ENCODE measurements around the gene GMDS.

The GMDS gene

GRCh38 chr6:1941534-1941933, 303.9 kb downstream of the GMDS start:
- H3K4me2 ChIP-seq: no peak overlapping the region
- no peaks in the 10 kb centered on the region for H3K36me3 ChIP-seq (ENCODE audit: insufficient read depth)
- no peaks in the 10 kb centered on the region for H4K20me1 ChIP-seq (ENCODE audit: insufficient read depth)
- no peak overlapping the region for H2AFZ ChIP-seq (ENCODE audit: low read depth)
- no peak overlapping the region for H3K27ac ChIP-seq
- H3K4me3 ChIP-seq (IDR thresholded peaks at IDR 0.05; ENCODE audit: insufficient read depth, low read depth, low read length): no peak overlapping the region
- H3K79me2 ChIP-seq (ENCODE audit: insufficient read depth, low read depth): no peaks in the 10 kb centered on the region
- TF ChIP-seq CTCF (conservative IDR thresholded peaks at IDR 0.05; ENCODE audit: low read depth, low read length): no peak
- H3K27me3 ChIP-seq (ENCODE audit: insufficient read depth, low read depth): no peaks in the 10 kb centered on the region
- no peaks in the 10 kb centered on the region for H3K4me1 ChIP-seq (ENCODE audit: low read depth, poor library complexity, severe bottlenecking)
- H3K9ac ChIP-seq: no peak overlapping the region

GRCh38 chr6:1940381-1940780, 305.0 kb downstream of the GMDS start:
- no peaks in the 10 kb centered on the region for H3K27me3 ChIP-seq (ENCODE audit: insufficient read depth, low read depth)
- H3K79me2 ChIP-seq (ENCODE audit: insufficient read depth, low read depth): no peaks in the 10 kb centered on the region
- no peaks in the 10 kb centered on the region for H3K4me1 ChIP-seq (ENCODE audit: low read depth, poor library complexity, severe bottlenecking)
- TF ChIP-seq CTCF (conservative IDR thresholded peaks at IDR 0.05; ENCODE audit: low read depth, low read length): no peak
- no peaks in the 10 kb centered on the region for H4K20me1 ChIP-seq (ENCODE audit: insufficient read depth)
- H3K27ac ChIP-seq: no peak overlapping the region
- no peak overlapping the region for H3K9ac ChIP-seq
- H3K4me3 ChIP-seq (IDR thresholded peaks at IDR 0.05; ENCODE audit: insufficient read depth, low read depth, low read length): no peak overlapping the region
- no peak overlapping the region for H2AFZ ChIP-seq (ENCODE audit: low read depth)
- no peaks in the 10 kb centered on the region for H3K36me3 ChIP-seq (ENCODE audit: insufficient read depth)
- no peak overlapping the region for H3K4me2 ChIP-seq

GRCh38 chr6:1933292-1933691, 312.1 kb downstream of the GMDS start:
- no peaks in the 10 kb centered on the region for H3K79me2 ChIP-seq (ENCODE audit: insufficient read depth, low read depth)
- TF ChIP-seq CTCF (conservative IDR thresholded peaks at IDR 0.05; ENCODE audit: low read depth, low read length): no peak
- H3K9ac ChIP-seq: no peak overlapping the region

GRCh38 chr6:1931817-1932216, 313.6 kb downstream of the GMDS start:
- no peak for TF ChIP-seq CTCF (conservative IDR thresholded peaks at IDR 0.05; ENCODE audit: low read depth, low read length)
- no peaks in the 10 kb centered on the region for H4K20me1 ChIP-seq (ENCODE audit: insufficient read depth)
- no peaks in the 10 kb centered on the region for H3K4me1 ChIP-seq (ENCODE audit: low read depth, poor library complexity, severe bottlenecking)
- no peak overlapping the region for H3K9ac ChIP-seq
- no peak overlapping the region for H3K4me2 ChIP-seq
- H3K79me2 ChIP-seq (ENCODE audit: insufficient read depth, low read depth): no peaks in the 10 kb centered on the region
- no peaks in the 10 kb centered on the region for H3K36me3 ChIP-seq (ENCODE audit: insufficient read depth)
- H3K4me3 ChIP-seq (IDR thresholded peaks at IDR 0.05; ENCODE audit: insufficient read depth, low read depth, low read length): no peak overlapping the region
- H2AFZ ChIP-seq (ENCODE audit: low read depth): no peak overlapping the region
- H3K27me3 ChIP-seq (ENCODE audit: insufficient read depth, low read depth): no peaks in the 10 kb centered on the region
- no peak overlapping the region for H3K27ac ChIP-seq

More at GRCh38 chr6:1933292-1933691, 312.1 kb downstream of the GMDS start:
- Histone ChIP-seq H3K27ac (no peak overlapping the region), H3K4me3 (IDR thresholded peaks at IDR 0.05; ENCODE audit: insufficient read depth, low read depth, low read length) (no peak overlapping the region), H4K20me1 (ENCODE audit: insufficient read depth) (no peaks in the 10 kb centered on the region), H3K27me3 (ENCODE audit: insufficient read depth, low read depth) (no peaks in the 10 kb centered on the region), H2AFZ (ENCODE audit: low read depth) (no peak overlapping the region), H3K36me3 (ENCODE audit: insufficient read depth) (no peaks in the 10 kb centered on the region), H3K4me2 (no peak overlapping the region), H3K4me1 (ENCODE audit: low read depth, poor library complexity, severe bottlenecking) (no peaks in the 10 kb centered on the region)

Measured in KMS-11 (cell line).